Natural killer cell treated with Interleukin-12 subunit alpha and Interleukin-12 subunit beta and Interleukin-15 and Interleukin-18, amount 100 ng/mL, for 72 hours (primary cell): ENCODE data around the gene MXI1. TPM values are rescaled to one million over a fixed set of nuclear protein-coding genes. Genes with fewer than 3 reads are reported as not detected.
"Not testable (repeated sequence)": the region's sequence is repeated elsewhere in the genome, so short reads cannot be mapped to it uniquely, and the experiment has no call there.

Source experiments
- ATAC-seq, 2 donors: fragments of 150-1000 bp; cut with Tn5 transposase in 1 of 2; sonication (Bioruptor Pico), chemical (Tn5 transposase) in 1 of 2; 2 replicates each; pipeline ENCODE4 v1.10.0; 2021
- DNase-seq: peaks from one replicate; pipeline ENCODE4 v3.0.0; 2022; ENCODE audit warnings: low spot score
- H3K27ac Mint-ChIP-seq, 2 donors: 1 replicate in 1 of 2; 2 replicates in 1 of 2; pipeline ENCODE4 v1.8.0; 2022; ENCODE audit warnings: mixed read lengths in 2 of 2, mild to moderate bottlenecking in 1 of 2, moderate library complexity in 1 of 2
- H3K27me3 Mint-ChIP-seq, 2 donors: 1 replicate in 1 of 2; 2 replicates in 1 of 2; pipeline ENCODE4 v1.8.0; 2022; ENCODE audit warnings: mixed read lengths in 2 of 2
- H3K36me3 Mint-ChIP-seq: one replicate; pipeline ENCODE4 v1.8.0; 2022; ENCODE audit warnings: mixed read lengths
- H3K4me1 Mint-ChIP-seq, 2 donors: 1 replicate in 1 of 2; 2 replicates in 1 of 2; pipeline ENCODE4 v1.8.0; 2022; ENCODE audit warnings: low read depth in 2 of 2, mixed read lengths in 2 of 2, mild to moderate bottlenecking in 1 of 2
- H3K4me3 Mint-ChIP-seq: one replicate; pipeline ENCODE4 v1.8.0; 2022; ENCODE audit warnings: mixed read lengths
- H3K9me3 Mint-ChIP-seq: 2 replicates; pipeline ENCODE4 v1.8.0; 2022; ENCODE audit warnings: mixed read lengths
- total RNA-seq, 2 donors: library from RNA; stranded (reverse); gene quantifications; one replicate each; pipeline ENCODE4 v1.2.3, GENCODE V29; 2022

Gene MXI1
- total RNA-seq, 2 donors from 2014 or later = 6.4 to 7.3 TPM

DNA sequence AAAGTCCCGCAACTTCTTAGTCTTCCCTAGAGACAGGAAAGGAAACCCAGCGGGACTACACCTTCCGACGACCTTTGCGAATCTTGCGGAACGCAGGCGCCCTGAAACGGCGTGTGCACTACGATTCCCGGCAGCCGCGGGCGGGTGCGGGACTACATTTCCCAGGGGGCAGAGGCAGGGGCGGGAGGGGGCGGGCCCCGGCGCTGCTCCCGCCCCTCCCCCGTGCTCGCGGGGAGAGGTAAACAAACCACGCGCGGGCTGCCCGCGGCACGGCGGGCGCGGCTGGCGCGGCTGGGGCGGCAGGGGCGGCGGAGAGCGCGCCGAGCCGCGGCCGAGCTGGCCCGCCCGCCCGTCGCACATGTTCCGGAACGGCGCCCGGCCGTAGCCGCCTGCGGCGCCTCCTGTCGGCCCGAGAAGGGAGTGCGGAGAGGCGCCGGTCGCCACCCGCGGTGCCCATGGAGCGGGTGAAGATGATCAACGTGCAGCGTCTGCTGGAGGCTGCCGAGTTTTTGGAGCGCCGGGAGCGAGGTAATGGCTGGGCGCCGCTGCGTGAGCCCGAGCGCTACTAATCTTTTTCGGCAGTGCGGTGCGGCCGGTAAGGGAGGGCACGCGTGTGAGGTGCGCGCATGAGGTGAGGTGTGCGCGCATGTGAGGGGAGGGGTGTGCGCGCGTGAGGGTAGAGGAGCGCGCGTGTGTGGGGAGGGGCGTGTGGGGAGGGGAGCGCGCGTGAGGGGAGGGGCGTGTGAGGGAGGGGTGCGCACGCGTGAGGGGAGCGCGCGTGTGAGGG, 18.5 kb downstream of the MXI1 start:
- Mint-ChIP-seq H3K27me3 (peaks cover 18 to 21% of the 10 kb centered on the region in 2 donors), H3K27ac (peak overlapping the region; percentile 36 to 76), H3K36me3 (no peaks in the 10 kb centered on the region), H3K4me3 (peak overlapping the region; percentile 94), H3K4me1 (peaks cover 27 to 29% of the 10 kb centered on the region in 2 donors), H3K9me3 (no peaks in the 10 kb centered on the region)
- DNase-seq = peak; percentile 90
- peak; percentile 85 to 91 for ATAC-seq

DNA sequence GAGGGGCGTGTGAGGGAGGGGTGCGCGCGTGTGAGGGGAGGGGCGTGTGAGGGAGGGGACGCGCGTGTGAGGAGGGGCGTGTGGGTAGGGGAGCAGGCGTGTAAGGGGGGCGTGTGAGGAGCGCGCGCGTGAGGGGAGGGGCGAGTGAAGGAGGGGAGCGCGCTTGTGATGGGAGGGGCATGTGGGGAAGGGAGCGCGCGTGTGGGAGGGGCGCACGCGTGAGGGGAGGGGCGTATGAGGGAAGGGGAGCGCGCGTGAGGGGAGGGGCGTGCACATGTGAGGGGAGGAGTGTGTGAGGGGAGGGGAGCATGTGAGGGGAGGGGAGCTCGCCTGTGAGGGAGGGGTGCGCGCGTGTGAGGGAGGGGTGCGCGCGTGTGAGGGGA, 19.1 kb downstream of the MXI1 start:
- peak; percentile 62 to 69 for ATAC-seq
- Mint-ChIP-seq H3K4me1 (peaks cover 24 to 25% of the 10 kb centered on the region in 2 donors), H3K4me3 (peak overlapping the region; percentile 94), H3K27me3 (peaks cover 18 to 21% of the 10 kb centered on the region in 2 donors), H3K9me3 (no peaks in the 10 kb centered on the region), H3K27ac (peak overlapping the region; percentile 35 to 76), H3K36me3 (no peaks in the 10 kb centered on the region)
- DNase-seq = peak; percentile 87

DNA sequence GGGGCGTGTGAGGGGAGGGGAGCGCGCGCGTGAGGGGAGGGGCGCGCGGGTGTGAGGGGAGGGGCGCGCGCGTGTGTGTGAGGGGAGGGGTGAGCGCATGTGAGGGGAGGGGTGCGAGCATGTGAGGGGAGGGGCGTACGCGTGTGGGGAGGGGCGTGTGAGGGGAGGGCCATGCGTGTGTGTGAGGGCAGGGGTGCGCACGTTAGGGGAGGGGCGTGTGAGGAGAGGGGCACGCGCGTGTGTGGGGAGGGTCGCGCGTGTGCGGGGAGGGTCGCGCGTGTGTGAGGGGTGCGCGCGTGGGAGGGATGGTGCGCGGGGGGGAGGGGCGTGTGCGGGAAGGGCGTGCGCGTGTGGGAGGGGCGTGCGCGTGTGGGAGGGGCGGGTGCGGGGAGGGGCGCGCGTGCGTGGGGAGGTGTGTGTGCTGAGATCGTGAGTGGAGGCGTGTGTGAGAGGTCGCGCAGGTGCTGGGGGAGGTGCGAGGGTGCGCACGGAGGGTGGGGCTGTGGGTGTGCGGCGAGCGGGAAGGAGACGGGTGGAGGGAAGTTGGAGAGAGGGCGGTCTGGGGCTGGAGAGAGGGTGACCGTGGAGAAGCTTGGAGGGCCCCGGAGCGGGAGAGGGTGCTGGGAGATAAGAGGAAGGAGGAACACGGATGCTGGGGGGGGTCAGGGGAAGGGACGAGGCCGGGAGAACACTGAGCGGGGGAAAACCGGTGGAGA, 19.7 kb downstream of the MXI1 start:
- peak overlapping the region; percentile 94 for H3K4me3 Mint-ChIP-seq
- H3K27ac Mint-ChIP-seq = peak overlapping the region; percentile 76 to 83
- no peaks in the 10 kb centered on the region for H3K36me3 Mint-ChIP-seq
- peaks cover 16 to 18% of the 10 kb centered on the region in 2 donors for H3K27me3 Mint-ChIP-seq
- DNase-seq = peak; percentile 67
- H3K4me1 Mint-ChIP-seq = peaks cover 19% of the 10 kb centered on the region in 2 donors
- ATAC-seq = peak; percentile 41 to 49
- no peaks in the 10 kb centered on the region for H3K9me3 Mint-ChIP-seq

DNA sequence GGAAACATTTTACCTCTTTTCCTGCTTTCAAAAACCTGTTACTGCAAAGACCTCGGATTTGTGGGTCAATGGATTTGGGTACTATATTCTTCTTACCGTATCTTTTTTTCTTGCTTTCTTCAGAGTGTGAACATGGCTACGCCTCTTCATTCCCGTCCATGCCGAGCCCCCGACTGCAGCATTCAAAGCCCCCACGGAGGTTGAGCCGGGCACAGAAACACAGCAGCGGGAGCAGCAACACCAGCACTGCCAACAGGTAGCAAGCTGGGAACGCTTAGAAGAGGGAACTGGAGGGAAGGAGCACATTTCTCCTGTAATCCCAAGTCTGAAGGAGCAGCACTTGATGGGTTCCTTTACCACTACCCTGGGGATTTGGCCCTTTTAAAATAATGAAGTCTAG, 20.7 kb downstream of the MXI1 start:
- no peak for ATAC-seq
- Mint-ChIP-seq H3K36me3 (no peaks in the 10 kb centered on the region), H3K27ac (peak overlapping the region in 1 of 2 donors; percentile 76), H3K4me1 (peaks cover 13 to 14% of the 10 kb centered on the region in 2 donors), H3K27me3 (peaks cover 13 to 14% of the 10 kb centered on the region in 2 donors), H3K9me3 (no peaks in the 10 kb centered on the region), H3K4me3 (peak overlapping the region; percentile 94)
- no peak for DNase-seq

DNA sequence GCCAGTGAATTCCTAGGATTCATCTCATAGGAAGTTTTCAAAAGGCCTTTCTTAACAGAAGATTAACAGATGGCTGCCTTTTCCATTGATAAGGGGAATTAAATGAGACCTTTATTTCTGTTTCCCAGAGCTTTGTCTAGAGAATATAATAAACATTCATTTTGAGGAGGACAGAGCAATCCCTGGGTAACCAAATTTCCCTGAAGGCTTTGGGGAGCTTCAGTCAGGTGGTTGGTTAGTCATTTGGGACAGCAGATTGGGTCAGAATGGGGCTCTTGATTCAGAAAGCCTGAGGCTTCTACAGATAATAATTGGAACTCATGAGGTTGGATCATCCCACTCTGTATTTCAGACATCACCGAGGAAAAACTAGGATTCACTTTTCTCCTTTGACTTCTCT, 21.8 kb downstream of the MXI1 start:
- H3K4me3 Mint-ChIP-seq = no peak overlapping the region
- peaks cover 13 to 14% of the 10 kb centered on the region in 2 donors for H3K4me1 Mint-ChIP-seq
- H3K36me3 Mint-ChIP-seq = no peaks in the 10 kb centered on the region
- no peak overlapping the region for H3K27ac Mint-ChIP-seq
- ATAC-seq = no peak
- H3K9me3 Mint-ChIP-seq = no peaks in the 10 kb centered on the region
- peaks cover 8 to 9% of the 10 kb centered on the region in 2 donors for H3K27me3 Mint-ChIP-seq
- no peak for DNase-seq

DNA sequence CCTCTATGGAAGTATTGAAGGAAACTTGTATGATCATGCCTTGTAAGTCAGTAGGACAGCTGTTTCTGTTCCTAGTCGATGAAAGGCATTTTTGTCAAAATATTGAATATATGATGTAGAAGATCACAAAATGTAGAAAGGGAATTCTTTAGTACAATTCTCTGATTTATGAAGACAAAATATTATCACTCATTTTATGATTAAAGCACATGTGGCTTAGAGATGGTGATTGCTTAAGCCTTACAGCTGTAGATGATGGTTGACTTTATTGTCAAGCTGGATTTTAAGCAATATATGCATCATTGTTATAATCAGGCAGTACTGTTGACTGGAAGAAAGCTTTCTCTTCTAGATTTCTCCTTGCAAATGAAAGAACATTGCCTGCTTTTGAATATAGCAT, 26.4 kb downstream of the MXI1 start:
- Mint-ChIP-seq H3K9me3 (no peaks in the 10 kb centered on the region), H3K27me3 (peaks cover 8 to 12% of the 10 kb centered on the region in 2 donors), H3K27ac (no peak overlapping the region), H3K4me1 (no peaks in the 10 kb centered on the region), H3K4me3 (no peak overlapping the region), H3K36me3 (no peaks in the 10 kb centered on the region)
- ATAC-seq (no peak), DNase-seq (no peak)

DNA sequence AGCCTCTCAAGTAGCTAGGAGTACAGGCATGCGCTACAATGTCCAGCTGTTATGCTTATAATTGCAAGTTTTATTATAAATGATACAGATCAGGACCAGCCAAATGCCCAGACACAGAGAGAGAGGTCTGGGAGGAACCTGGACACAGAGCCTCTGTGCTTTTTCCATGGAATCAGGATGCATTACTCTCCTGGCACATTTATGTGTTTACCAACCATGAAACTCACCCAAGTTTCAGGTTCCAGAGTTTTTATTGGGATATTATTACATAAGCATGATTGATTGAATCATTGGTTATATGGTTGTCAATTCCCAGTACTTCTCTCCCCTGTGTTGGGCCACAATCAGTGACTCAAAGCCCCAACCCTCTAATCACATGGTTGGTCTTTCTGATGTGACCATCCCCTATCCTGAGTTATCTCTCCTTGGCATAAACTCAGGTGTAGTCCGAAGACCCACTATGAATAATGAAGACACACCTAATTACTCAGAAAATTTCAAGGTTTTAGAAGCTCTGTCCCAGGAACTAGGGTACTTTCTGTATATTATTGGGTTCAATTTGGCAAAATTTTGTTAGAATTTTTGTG, 30.6 kb downstream of the MXI1 start:
- Mint-ChIP-seq H3K4me1 (peaks cover 11 to 14% of the 10 kb centered on the region in 2 donors), H3K36me3 (no peaks in the 10 kb centered on the region), H3K27me3 (peaks cover 10 to 19% of the 10 kb centered on the region in 2 donors), H3K9me3 (no peaks in the 10 kb centered on the region), H3K4me3 (no peak overlapping the region), H3K27ac (no peak overlapping the region)
- no peak for ATAC-seq
- DNase-seq = no peak

DNA sequence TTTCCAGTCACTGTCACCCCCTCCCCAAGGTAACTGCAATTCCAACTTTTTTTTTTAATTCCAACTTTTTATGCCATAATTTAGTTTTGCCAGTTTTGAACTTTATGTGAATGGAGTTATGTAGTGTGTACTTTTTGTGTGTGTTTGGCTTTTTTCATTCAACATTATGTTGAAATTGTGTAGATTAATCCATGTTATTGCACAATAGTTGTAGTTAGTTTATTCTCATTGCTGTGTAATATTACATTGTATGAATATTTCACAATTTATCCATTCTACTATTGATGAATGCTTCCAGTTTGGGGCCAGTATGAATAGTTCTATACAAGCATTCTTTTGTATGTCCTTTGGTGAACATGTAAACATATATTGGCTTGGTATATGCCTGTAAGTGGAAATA, 32.5 kb downstream of the MXI1 start:
- Mint-ChIP-seq H3K27ac (no peak overlapping the region), H3K4me1 (peaks cover 11 to 14% of the 10 kb centered on the region in 2 donors), H3K4me3 (no peak overlapping the region), H3K9me3 (no peaks in the 10 kb centered on the region), H3K27me3 (peaks cover 9 to 20% of the 10 kb centered on the region in 2 donors), H3K36me3 (no peaks in the 10 kb centered on the region)
- no peak for ATAC-seq
- DNase-seq = no peak

DNA sequence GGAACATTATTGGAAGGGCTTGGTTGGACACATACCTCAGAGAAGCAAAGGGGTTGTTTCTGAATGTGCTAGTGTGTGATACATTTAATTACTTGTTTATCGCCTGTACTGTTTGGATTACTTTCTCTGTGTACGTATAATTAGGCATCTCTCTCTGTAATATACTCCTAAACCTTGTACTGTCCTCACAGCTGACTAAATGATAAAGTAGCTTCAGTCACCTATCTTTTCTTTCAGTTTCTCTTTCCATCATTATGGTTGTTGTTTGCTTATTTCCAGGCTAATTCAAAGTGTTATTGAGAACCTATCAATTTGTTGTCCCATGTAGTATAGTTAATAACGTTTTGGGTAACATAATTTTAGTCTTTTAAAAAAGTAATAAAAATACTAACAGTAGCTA, 34.0 kb downstream of the MXI1 start:
- H3K36me3 Mint-ChIP-seq = peaks cover 6% of the 10 kb centered on the region
- H3K4me1 Mint-ChIP-seq = peaks cover 11 to 14% of the 10 kb centered on the region in 2 donors
- ATAC-seq = peak in 1 of 2 donors; percentile 44
- H3K4me3 Mint-ChIP-seq = peak overlapping the region; percentile 36
- no peaks in the 10 kb centered on the region for H3K9me3 Mint-ChIP-seq
- DNase-seq = no peak
- no peak overlapping the region for H3K27ac Mint-ChIP-seq
- H3K27me3 Mint-ChIP-seq = peaks cover 20 to 25% of the 10 kb centered on the region in 2 donors

DNA sequence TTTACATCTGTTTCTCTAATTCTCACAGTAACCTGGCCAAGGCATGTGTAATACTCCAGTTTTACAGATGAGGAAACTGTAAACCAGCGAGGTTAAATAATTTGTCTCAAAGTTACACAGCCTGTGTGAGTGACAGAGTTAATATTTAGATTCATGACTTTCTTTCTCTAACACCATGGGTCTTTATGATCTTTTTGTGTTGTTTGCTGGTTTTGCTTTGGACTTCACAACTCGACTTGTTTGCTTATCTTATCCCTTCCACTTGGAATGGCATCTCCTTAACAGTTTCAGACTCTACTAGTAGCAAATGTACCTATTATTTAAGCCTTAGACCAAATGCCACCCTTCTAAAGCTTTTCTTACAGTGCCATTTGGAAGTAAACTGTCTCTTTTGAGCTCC, 34.4 kb downstream of the MXI1 start:
- no peak for ATAC-seq
- Mint-ChIP-seq H3K4me3 (peak overlapping the region; percentile 25), H3K9me3 (no peaks in the 10 kb centered on the region), H3K4me1 (peaks cover 11 to 14% of the 10 kb centered on the region in 2 donors), H3K36me3 (peaks cover 6% of the 10 kb centered on the region), H3K27me3 (peaks cover 20 to 25% of the 10 kb centered on the region in 2 donors), H3K27ac (peak overlapping the region in 1 of 2 donors; percentile 12)
- no peak for DNase-seq

DNA sequence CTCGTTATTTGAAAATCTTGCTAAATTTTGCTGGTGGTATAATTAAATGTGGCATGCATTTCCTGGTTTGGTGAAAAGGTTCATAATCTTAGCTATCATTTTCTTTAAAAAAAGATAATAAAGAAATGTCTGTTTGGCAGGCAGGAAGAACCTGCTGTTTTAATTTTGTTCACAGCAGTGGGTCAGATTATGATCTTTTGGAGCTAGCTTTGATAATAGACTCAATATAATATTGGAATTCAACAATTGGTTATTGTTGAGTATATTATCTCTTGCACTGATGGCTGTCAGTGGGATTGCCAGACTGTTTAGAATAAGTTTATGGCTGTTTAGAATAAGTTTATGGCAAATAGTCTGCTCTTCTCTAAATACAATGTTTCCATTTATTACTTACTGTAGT, 35.1 kb downstream of the MXI1 start:
- no peak overlapping the region for H3K4me3 Mint-ChIP-seq
- ATAC-seq (no peak), DNase-seq (no peak)
- H3K4me1 Mint-ChIP-seq = peaks cover 11 to 14% of the 10 kb centered on the region in 2 donors
- no peak overlapping the region for H3K27ac Mint-ChIP-seq
- no peaks in the 10 kb centered on the region for H3K9me3 Mint-ChIP-seq
- peaks cover 20 to 23% of the 10 kb centered on the region in 2 donors for H3K27me3 Mint-ChIP-seq
- H3K36me3 Mint-ChIP-seq = peaks cover 6% of the 10 kb centered on the region

DNA sequence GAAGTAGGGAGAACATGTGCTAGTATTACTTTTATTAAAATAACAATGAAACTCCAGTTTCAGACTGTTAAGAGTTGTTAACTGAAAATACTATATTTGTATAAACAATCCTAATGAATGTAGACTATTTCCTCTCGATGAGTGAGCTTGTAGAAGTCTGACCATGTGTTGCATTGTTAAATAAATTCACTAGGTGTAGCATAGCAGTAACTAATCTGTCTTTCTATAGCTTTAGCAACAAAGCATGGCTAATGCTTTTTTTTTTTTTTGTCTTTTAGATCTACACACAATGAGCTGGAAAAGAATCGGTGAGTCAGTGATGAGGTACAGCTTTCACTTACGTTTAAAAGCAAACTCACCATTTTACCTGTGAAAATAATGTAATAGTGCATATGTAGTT, 37.1 kb downstream of the MXI1 start:
- Mint-ChIP-seq H3K27me3 (peaks cover 14 to 19% of the 10 kb centered on the region in 2 donors), H3K9me3 (no peaks in the 10 kb centered on the region), H3K36me3 (peaks cover 6% of the 10 kb centered on the region), H3K4me1 (peaks cover 11 to 14% of the 10 kb centered on the region in 2 donors), H3K27ac (no peak overlapping the region), H3K4me3 (no peak overlapping the region)
- ATAC-seq = no peak
- DNase-seq = no peak

DNA sequence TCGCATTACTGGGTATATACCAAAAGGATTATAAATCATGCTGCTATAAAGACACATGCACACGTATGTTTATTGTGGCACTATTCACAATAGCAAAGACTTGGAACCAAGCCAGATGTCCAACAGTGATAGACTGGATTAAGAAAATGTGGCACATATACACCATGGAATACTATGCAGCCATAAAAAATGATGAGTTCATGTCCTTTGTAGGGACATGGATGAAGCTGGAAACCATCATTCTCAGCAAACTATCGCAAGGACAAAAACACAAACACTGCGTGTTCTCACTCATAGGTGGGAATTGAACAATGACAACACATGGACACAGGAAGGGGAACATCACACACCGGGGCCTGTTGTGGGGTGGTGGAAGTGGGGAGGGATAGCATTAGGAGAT, 40.4 kb downstream of the MXI1 start:
- not testable (repeated sequence) for H3K27ac Mint-ChIP-seq, DNase-seq, H3K9me3 Mint-ChIP-seq, ATAC-seq, H3K4me3 Mint-ChIP-seq, H3K36me3 Mint-ChIP-seq
- peaks cover 9 to 14% of the 10 kb centered on the region in 2 donors for H3K27me3 Mint-ChIP-seq
- peaks cover 9 to 16% of the 10 kb centered on the region in 2 donors for H3K4me1 Mint-ChIP-seq

DNA sequence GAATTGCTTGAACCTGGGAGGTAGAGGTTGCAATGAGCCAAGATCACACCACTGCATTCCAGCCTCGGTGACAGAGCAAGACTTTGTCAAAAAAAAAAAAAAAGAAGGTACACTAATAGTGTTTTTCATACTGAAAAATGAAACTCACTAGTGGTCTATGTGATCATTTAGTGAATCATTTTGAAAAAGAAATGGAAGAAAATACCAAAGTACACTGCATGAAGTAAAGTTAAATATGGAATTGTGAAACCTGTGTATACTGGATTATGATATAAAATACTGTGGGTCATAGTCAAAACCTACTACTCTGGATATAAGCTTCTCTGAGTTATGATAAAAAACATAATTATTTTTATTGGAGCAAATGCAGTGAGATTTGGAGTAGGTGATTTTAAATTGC, 42.1 kb downstream of the MXI1 start:
- DNase-seq, H3K36me3 Mint-ChIP-seq: not testable (repeated sequence)
- peak overlapping the region in 1 of 2 donors; percentile 26 for H3K27ac Mint-ChIP-seq

More for the DNA sequence above, 42.1 kb downstream of the MXI1 start:
- Mint-ChIP-seq H3K4me1 (peaks cover 13 to 16% of the 10 kb centered on the region in 2 donors), H3K27me3 (peaks cover 7 to 19% of the 10 kb centered on the region in 2 donors)
- ATAC-seq = peak; percentile 79 to 82
- not testable (repeated sequence) for H3K4me3 Mint-ChIP-seq, H3K9me3 Mint-ChIP-seq
